Activated T-helper 2 cell treated with anti-CD3 and anti-CD28 coated beads, Interferon-gamma antibody, Interleukin-2, Interleukin-4, amounts not matched to agents 10 μg/mL and 5 μg/mL and 100 μg/mL, durations not matched to agents 14 hours and 24 hours and 36 hours (primary cell): ENCODE results near the gene CLNK. TPM values are rescaled to one million over a fixed set of nuclear protein-coding genes. Genes with fewer than 3 reads are reported as not detected.
A peak's percentile ranks its signal among the peaks of the same experiment; 100 is the strongest.

ENCODE experiments used
- DNase-seq: peaks from one replicate; pipeline ENCODE4 v3.0.0; 2021; ENCODE audit warnings: low spot score
- H3K27ac Mint-ChIP-seq: one replicate; pipeline ENCODE4 v1.8.0; 2021; ENCODE audit warnings: mixed read lengths
- H3K27me3 Mint-ChIP-seq: one replicate; pipeline ENCODE4 v1.8.0; 2021; ENCODE audit warnings: low read depth, mixed read lengths
- H3K36me3 Mint-ChIP-seq: one replicate; pipeline ENCODE4 v1.8.0; 2021; ENCODE audit warnings: low read depth, mixed read lengths
- H3K4me1 Mint-ChIP-seq: one replicate; pipeline ENCODE4 v1.8.0; 2021; ENCODE audit warnings: low read depth, mixed read lengths
- H3K4me3 Mint-ChIP-seq: one replicate; pipeline ENCODE4 v1.8.0; 2021; ENCODE audit warnings: low read depth, mild to moderate bottlenecking, moderate library complexity, mixed read lengths
- H3K9me3 Mint-ChIP-seq: one replicate; pipeline ENCODE4 v1.8.0; 2021; ENCODE audit warnings: mixed read lengths
- intact Hi-C: fragments of 100-400 bp; cut with micrococcal nuclease; formaldehyde crosslinking; loops from one replicate; pipeline ENCODE4 v1.15.1; 2023
- total RNA-seq: library from RNA; stranded (reverse); gene quantifications from 2 replicates; pipeline ENCODE4 v1.2.3, GENCODE V29; 2022

The CLNK gene
- total RNA-seq, 1 donor from 2014 or later, result 0.89 TPM

DNA sequence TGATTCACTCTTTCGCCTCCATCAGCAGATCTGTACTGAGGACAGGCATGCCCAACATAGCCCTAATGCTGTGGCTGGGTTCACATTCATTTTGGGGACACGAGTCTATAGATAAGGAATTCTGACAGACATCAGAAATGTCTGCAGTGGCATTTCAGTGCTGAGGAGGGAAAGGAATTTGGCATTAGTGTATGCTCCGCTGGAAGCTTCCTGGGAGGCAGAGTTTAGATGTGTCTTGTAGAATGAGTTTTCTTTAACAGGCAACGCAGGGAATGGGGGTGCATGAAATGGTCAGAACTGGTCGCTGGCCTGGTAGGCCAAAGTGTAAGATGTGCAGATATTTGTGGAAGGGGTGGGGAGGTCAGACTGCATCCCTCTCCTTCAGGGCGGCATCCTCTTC lies 183.8 kb downstream of the CLNK start:
- intact Hi-C loops, result no loop called here
- Mint-ChIP-seq H3K4me1 (no peaks in the 10 kb centered on the region), H3K4me3 (no peak overlapping the region), H3K27ac (no peak overlapping the region), H3K27me3 (no peaks in the 10 kb centered on the region), H3K9me3 (no peaks in the 10 kb centered on the region), H3K36me3 (no peaks in the 10 kb centered on the region)
- DNase-seq, result no peak

- Mint-ChIP-seq H3K4me3 (no peak overlapping the region), H3K27me3 (no peaks in the 10 kb centered on the region), H3K36me3 (no peaks in the 10 kb centered on the region), H3K27ac (no peak overlapping the region), H3K4me1 (no peaks in the 10 kb centered on the region), H3K9me3 (no peaks in the 10 kb centered on the region)
- intact Hi-C loops, result no loop called here
- no peak for DNase-seq
Observed at GRCh38 chr4:10496200-10496599, 188.4 kb downstream of the CLNK start.

DNA sequence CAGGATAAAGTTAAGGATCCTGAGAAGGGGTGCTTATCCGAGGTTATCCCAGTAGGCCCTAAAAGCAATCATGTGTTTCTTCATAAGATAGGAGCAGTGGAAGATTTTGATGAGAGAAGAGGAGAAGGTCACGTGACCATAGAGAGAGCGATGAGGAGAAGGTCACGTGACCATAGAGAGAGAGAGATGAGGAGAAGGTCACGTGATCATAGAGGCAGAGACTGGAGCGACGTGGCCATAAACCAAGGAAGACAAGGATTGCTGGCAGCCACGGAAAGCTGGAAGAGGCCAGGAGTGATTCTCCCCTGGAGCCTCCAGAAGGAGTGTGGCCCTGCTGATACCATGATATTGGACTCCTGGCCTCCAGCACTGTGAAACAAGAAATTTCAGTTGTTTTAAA lies 188.9 kb downstream of the CLNK start:
- intact Hi-C loops, result no loop called here
- Mint-ChIP-seq H3K4me1 (no peaks in the 10 kb centered on the region), H3K4me3 (no peak overlapping the region), H3K9me3 (no peaks in the 10 kb centered on the region), H3K27ac (no peak overlapping the region), H3K36me3 (no peaks in the 10 kb centered on the region), H3K27me3 (no peaks in the 10 kb centered on the region)
- DNase-seq, result no peak

GRCh38 chr4:10492464-10492863 lies 192.1 kb downstream of the CLNK start:
- Mint-ChIP-seq H3K9me3 (no peaks in the 10 kb centered on the region), H3K27ac (no peak overlapping the region), H3K4me1 (no peaks in the 10 kb centered on the region), H3K4me3 (no peak overlapping the region), H3K36me3 (no peaks in the 10 kb centered on the region), H3K27me3 (no peaks in the 10 kb centered on the region)
- no peak for DNase-seq
- intact Hi-C loops, result no loop called here

- H3K27me3 Mint-ChIP-seq, result no peaks in the 10 kb centered on the region
- no peak overlapping the region for H3K27ac Mint-ChIP-seq
- H3K4me3 Mint-ChIP-seq, result no peak overlapping the region
- intact Hi-C loops, result no loop called here
- H3K4me1 Mint-ChIP-seq, result no peaks in the 10 kb centered on the region
- H3K9me3 Mint-ChIP-seq, result no peaks in the 10 kb centered on the region
- H3K36me3 Mint-ChIP-seq, result no peaks in the 10 kb centered on the region
- DNase-seq, result no peak
Observed at GRCh38 chr4:10491401-10491800, 193.2 kb downstream of the CLNK start.

- no peak for DNase-seq
- intact Hi-C loops, result no loop called here
- Mint-ChIP-seq H3K27me3 (no peaks in the 10 kb centered on the region), H3K4me3 (no peak overlapping the region), H3K9me3 (no peaks in the 10 kb centered on the region), H3K36me3 (no peaks in the 10 kb centered on the region), H3K27ac (no peak overlapping the region), H3K4me1 (no peaks in the 10 kb centered on the region)
Observed at GRCh38 chr4:10490996-10491395, 193.6 kb downstream of the CLNK start.

DNA sequence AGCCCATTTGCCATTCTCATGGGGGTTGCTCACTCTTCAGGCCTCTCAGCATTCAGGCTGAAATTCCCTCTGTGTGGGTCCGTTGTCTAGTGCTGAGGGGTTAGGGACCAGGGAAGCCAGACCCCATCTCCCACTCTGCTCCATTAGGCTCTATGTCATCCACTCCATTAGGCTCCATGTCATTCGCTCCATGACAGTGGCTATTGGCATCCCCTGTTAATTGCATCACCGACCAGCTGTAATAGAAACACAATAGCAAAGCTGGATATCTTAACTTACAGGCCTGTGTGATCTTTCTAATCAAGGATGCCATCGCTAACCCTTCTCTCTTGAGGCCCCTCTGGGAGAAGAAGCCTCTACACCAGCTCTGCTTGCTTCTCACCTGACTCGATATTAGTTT lies 201.7 kb downstream of the CLNK start:
- Mint-ChIP-seq H3K4me1 (no peaks in the 10 kb centered on the region), H3K9me3 (no peaks in the 10 kb centered on the region), H3K27me3 (no peaks in the 10 kb centered on the region), H3K36me3 (no peaks in the 10 kb centered on the region), H3K4me3 (no peak overlapping the region), H3K27ac (no peak overlapping the region)
- intact Hi-C loops, result no loop called here
- no peak for DNase-seq

DNA sequence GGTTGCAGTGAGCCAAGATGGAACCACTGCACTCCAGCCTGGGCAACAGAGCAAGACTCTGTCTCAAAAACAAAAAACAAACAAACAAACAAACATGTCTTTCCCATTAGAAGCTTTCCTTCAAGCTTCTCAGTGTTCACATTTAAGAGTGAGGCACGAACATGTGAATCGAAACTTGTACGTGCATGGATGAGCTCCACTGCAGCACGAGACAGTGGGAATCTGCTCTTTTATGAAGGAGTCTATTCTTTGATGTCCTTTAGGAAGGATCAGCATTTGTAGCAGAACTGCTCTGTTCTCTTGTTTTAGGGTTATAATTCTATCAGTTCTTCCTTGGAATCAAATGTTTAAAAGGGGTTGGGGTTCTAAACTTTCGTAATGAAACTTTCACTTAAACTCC lies 204.0 kb downstream of the CLNK start:
- H3K27me3 Mint-ChIP-seq, result no peaks in the 10 kb centered on the region
- H3K4me3 Mint-ChIP-seq, result no peak overlapping the region
- no peaks in the 10 kb centered on the region for H3K9me3 Mint-ChIP-seq
- no peaks in the 10 kb centered on the region for H3K36me3 Mint-ChIP-seq
- no peaks in the 10 kb centered on the region for H3K4me1 Mint-ChIP-seq
- intact Hi-C loops, result no loop called here
- no peak for DNase-seq
- H3K27ac Mint-ChIP-seq, result no peak overlapping the region

DNA sequence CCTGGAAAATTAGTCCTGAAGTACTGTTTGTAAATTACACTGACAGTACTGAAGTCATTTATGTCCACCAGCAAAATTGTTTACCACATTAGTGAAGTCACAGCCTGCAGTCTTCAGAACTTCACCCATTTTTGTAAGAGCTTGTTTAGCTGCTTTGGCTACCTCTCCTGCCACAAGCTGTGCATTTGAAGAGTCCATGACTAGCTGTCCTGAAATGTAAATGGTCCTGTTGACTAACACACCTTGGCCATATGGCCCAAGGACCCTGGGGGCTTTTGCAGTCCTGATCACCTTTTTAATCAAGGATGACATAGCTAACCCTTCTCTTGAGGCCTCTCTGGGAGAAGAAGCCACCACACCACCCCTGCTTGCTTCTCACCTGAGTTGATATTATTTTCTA lies 205.9 kb downstream of the CLNK start:
- Mint-ChIP-seq H3K27me3 (no peaks in the 10 kb centered on the region), H3K36me3 (no peaks in the 10 kb centered on the region), H3K27ac (no peak overlapping the region), H3K9me3 (no peaks in the 10 kb centered on the region), H3K4me1 (no peaks in the 10 kb centered on the region), H3K4me3 (no peak overlapping the region)
- intact Hi-C loops, result no loop called here
- no peak for DNase-seq

- peaks cover 11% of the 10 kb centered on the region for H3K27me3 Mint-ChIP-seq
Observed at GRCh38 chr4:10470505-10470904, 214.1 kb downstream of the CLNK start.

DNA sequence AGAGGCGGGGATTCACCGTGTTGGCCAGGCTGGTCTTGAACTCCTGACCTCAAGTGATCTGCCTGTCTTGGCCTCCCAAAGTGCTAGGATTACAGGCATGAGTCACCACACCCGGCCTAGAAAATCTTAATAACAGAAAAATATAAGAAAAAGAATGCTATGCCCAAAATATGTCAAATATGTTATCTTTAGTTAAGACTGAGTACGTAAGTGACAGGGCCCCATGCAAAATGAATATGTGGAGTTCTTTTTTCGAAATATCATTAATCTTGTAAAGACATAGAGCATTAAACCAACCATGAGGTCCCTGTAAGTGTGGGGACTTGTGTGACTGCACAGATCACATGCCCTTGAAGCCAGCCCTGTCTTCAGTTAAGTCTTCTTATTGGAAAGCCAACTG lies 218.4 kb downstream of the CLNK start:
- Mint-ChIP-seq H3K27me3 (peaks cover 41% of the 10 kb centered on the region), H3K4me3 (no peak overlapping the region), H3K9me3 (peaks cover 4% of the 10 kb centered on the region), H3K4me1 (peaks cover 3% of the 10 kb centered on the region), H3K27ac (no peak overlapping the region), H3K36me3 (no peaks in the 10 kb centered on the region)
- DNase-seq, result no peak
- intact Hi-C loops, result no loop called here

More at GRCh38 chr4:10470505-10470904, 214.1 kb downstream of the CLNK start:
- intact Hi-C loops, result no loop called here
- no peaks in the 10 kb centered on the region for H3K9me3 Mint-ChIP-seq
- no peak overlapping the region for H3K4me3 Mint-ChIP-seq
- no peak overlapping the region for H3K27ac Mint-ChIP-seq
- DNase-seq, result no peak
- no peaks in the 10 kb centered on the region for H3K36me3 Mint-ChIP-seq
- no peaks in the 10 kb centered on the region for H3K4me1 Mint-ChIP-seq

GRCh38 chr4:10462876-10463275 lies 221.7 kb downstream of the CLNK start:
- Mint-ChIP-seq H3K36me3 (peaks cover 6% of the 10 kb centered on the region), H3K4me1 (peaks cover 20% of the 10 kb centered on the region), H3K4me3 (no peak overlapping the region), H3K27me3 (peaks cover 41% of the 10 kb centered on the region), H3K9me3 (peaks cover 10% of the 10 kb centered on the region), H3K27ac (no peak overlapping the region)
- intact Hi-C loops, result loop anchor here (5.0 kb wide), 1 partner anchor 84 kb away; no protein-coding TSS in a partner anchor
- no peak for DNase-seq

DNA sequence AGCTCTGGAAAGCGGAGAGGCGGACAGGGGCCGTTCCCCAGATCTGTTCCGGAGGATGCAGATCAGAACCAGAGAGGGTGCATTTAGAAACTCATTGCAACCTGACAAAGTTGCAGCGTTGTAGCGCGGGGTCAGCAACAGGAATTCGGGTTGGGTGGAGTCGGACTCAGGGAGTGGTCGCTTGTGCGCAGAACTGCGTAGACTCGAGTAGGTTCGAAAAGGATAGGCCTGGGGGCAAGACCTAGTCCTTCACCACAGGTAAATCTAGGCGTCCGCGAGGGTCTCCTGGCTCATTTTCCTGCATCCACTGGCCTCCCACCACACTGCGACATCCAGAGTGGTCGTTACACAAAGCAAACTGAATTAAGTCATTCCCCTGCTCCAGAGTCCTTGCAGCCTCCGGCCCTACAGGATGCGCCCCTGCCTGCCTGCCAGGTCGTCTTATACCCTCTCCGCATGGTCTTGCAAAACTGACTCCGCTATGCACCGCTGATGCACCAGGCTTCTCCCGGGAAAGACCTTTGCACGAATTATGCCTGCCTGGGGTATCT lies 222.6 kb downstream of the CLNK start:
- H3K9me3 Mint-ChIP-seq, result peaks cover 10% of the 10 kb centered on the region
- peaks cover 41% of the 10 kb centered on the region for H3K27me3 Mint-ChIP-seq
- no peak overlapping the region for H3K27ac Mint-ChIP-seq
- intact Hi-C loops, result loop anchor here (5.0 kb wide), 1 partner anchor 85 kb away; no protein-coding TSS in a partner anchor
- H3K36me3 Mint-ChIP-seq, result peaks cover 6% of the 10 kb centered on the region
- H3K4me1 Mint-ChIP-seq, result peaks cover 22% of the 10 kb centered on the region
- peak overlapping the region; percentile 75 for H3K4me3 Mint-ChIP-seq
- no peak for DNase-seq
